IPS-18a (cell line): ENCODE measurements around the gene FRMD1.

Source experiments
- H3K27ac ChIP-seq: one replicate; pipeline ENCODE4 v1.5.1; 2013; ENCODE audit warnings: low read length
- H3K27me3 ChIP-seq: one replicate; pipeline ENCODE4 v1.6.1; 2013; ENCODE audit warnings: mild to moderate bottlenecking, low read length; ENCODE audit not compliant: control insufficient read depth, insufficient read depth
- H3K36me3 ChIP-seq: one replicate; pipeline ENCODE4 v1.6.1; 2013; ENCODE audit warnings: low read depth, low read length; ENCODE audit not compliant: control insufficient read depth
- H3K4me1 ChIP-seq: one replicate; pipeline ENCODE4 v1.6.1; 2013; ENCODE audit warnings: low read depth, low read length; ENCODE audit not compliant: control insufficient read depth
- H3K4me3 ChIP-seq: one replicate; pipeline ENCODE4 v1.5.1; 2013; ENCODE audit warnings: low read length
- H3K9ac ChIP-seq: one replicate; pipeline ENCODE4 v1.6.1; 2013; ENCODE audit warnings: mild to moderate bottlenecking, low read length, moderate library complexity
- H3K9me3 ChIP-seq: one replicate; pipeline ENCODE4 v1.6.1; 2013; ENCODE audit warnings: low read depth, low read length; ENCODE audit not compliant: control insufficient read depth

FRMD1 gene

DNA sequence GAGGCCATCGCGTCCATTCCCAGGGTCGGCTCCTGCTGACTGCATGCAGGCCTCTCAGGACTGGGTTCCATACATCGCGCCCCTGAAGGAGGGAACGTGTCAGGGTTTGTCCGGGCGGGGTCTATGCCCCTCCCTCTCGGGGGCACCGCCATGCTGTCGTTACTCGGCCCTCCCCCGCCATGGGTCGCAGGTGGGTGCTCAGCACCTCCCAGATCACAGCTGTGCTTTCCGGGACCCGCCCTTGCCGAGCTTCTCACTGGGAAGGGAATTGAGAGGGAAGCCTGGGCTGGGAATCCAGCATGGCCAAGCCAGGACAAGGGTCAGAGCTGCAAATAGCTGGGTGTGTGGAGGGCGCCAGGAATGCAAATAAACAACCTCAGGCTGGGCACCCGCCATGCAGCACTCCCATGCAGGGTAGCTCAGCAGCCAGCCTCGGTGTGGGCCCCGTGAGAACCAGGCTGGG, at the start of gene FRMD1:
TSS of gene FRMD1 (minus strand) at position 270 of the 463 bp plus-strand sequence. CDS start at position 152, 118 bp downstream.
- Histone ChIP-seq H3K27me3 (no peaks in the 10 kb centered on the region), H3K9me3 (no peaks in the 10 kb centered on the region), H3K36me3 (no peaks in the 10 kb centered on the region), H3K27ac (no peak within 1 kb of the TSS), H3K4me1 (peaks cover 7% of the 10 kb centered on the region), H3K9ac (no peak within 1 kb of the TSS), H3K4me3 (no peak within 1 kb of the TSS)

DNA sequence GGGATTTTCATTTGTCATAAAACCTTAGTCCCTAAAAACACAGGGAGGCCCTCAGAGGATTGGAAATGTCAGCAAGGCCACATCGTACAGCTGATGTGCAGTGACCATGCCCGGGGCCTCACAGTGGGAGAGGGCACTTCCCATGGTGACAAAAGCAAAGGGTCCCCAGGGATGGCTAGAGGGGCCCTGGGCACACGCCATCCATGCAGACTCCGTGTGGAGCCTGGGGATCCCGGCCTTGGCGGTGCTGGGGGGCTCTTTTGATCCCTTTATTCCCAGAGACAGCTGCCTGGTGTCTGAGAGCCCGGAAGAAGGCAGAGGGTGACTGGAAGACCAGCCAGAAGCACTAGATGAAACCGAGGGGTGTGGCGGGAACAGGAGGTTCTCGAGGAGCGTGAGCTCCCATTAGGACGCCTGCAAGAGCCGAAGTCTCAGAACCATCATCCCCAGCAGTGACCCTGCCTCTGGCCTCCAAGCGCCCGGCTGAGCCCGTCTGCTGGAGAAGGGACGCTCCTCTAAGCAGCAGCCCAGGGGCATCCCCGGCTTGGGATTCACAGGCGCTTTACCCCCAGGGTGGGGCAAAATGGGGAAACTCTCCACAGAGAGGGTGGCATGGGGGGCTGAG, 49.1 kb upstream of the FRMD1 start:
- peaks cover 18% of the 10 kb centered on the region for H3K27me3 ChIP-seq
- no peak overlapping the region for H3K9ac ChIP-seq
- no peak overlapping the region for H3K27ac ChIP-seq
- H3K4me3 ChIP-seq = no peak overlapping the region
- H3K4me1 ChIP-seq = peaks cover 12% of the 10 kb centered on the region
- no peaks in the 10 kb centered on the region for H3K36me3 ChIP-seq
- no peaks in the 10 kb centered on the region for H3K9me3 ChIP-seq

GRCh38 chr6:168127384-168127868, 48.4 kb upstream of the FRMD1 start:
- Histone ChIP-seq H3K4me3 (no peak overlapping the region), H3K9me3 (no peaks in the 10 kb centered on the region), H3K36me3 (no peaks in the 10 kb centered on the region), H3K27me3 (peaks cover 14% of the 10 kb centered on the region), H3K27ac (no peak overlapping the region), H3K9ac (no peak overlapping the region), H3K4me1 (peaks cover 9% of the 10 kb centered on the region)

DNA sequence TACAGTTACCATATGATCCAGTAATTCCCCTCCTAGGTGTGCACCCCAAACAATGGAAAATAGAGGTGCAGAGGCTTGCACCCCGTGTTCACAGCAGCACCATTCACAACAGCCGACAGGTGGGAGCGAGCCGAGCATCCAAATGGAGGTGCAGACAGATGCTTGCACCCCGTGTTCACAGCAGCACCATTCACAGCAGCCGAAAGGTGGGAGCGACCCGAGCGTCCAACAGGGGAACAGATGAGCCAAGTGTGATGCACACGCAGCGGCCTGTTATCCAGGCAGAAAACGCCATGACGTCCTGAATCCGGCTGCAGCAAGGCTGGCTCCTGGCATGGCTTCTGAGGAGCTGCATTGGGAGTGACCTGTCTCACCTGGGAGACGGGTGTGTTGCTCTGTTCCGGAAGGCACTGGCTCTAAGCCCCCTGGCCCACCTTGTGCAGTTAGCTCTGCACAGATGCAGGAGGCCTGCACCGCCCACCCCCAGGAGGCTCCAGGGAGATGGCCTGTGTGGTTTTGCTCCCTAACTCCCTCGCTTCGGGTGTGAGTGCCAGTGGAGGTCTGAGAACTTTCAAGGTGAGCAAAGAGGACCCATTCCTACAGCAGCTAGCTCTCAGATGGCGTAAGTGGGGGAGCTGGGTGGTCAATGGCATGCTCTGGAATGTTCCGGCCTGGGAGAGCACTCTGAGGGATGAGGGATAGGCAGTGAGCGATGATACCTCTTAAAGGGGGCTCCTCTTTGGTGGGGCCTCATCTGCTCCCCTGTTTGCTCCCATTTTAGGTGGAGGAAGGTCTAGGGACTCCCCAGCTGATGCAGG, 47.8 kb upstream of the FRMD1 start:
- Histone ChIP-seq H3K27ac (no peak overlapping the region), H3K9me3 (no peaks in the 10 kb centered on the region), H3K27me3 (peaks cover 13% of the 10 kb centered on the region), H3K36me3 (no peaks in the 10 kb centered on the region), H3K4me3 (no peak overlapping the region), H3K4me1 (peaks cover 3% of the 10 kb centered on the region), H3K9ac (no peak overlapping the region)

DNA sequence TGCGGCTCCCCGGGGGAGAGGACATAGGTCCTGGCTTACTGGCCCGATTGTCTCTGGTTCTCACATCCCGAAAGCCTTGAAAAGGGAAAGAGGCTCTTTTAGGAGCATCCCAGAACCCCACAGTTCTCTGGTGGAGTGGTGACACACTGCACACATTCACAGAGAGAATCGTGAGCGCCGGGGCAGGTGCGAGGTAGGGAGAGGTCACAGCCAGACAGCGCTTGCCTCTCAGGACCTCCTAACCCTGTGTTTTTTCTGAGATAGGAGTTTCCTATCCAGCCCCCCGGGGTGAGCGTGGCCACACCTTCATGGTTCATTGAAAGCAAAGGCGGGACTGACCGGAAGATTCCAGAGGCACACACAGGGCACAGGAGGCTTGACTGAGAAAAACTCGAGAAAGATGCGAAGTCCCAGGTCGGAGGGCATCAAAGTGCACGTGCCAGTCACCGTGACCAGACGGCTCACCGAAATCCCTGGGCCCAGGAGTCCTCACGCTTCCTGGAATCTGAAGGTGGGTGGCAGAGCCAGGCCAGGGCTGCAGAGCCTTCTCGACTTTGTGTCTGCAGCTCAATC, 46.5 kb upstream of the FRMD1 start:
- Histone ChIP-seq H3K4me1 (no peaks in the 10 kb centered on the region), H3K36me3 (no peaks in the 10 kb centered on the region), H3K27me3 (peaks cover under 1% of the 10 kb centered on the region), H3K27ac (no peak overlapping the region), H3K4me3 (no peak overlapping the region), H3K9ac (no peak overlapping the region), H3K9me3 (no peaks in the 10 kb centered on the region)

DNA sequence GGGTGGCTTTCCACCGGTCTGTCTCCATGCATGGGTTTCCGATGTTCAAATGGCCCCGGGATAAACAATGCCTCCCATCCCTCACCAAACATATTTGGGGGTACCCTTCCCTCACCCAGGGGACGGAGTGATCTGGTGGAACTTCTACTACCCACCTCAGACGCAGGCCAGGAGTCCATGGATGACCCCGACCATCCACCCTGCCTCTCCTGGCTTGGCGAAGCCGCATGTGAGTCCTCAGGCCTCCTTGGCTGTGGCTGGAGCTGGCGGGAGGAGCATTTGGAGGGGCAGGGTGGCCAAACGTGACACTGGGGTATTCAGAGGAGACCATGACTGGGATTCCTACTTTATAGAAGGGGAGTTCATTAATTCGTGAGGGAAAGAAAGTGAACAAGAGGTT, 45.9 kb upstream of the FRMD1 start:
- no peak overlapping the region for H3K4me3 ChIP-seq
- no peaks in the 10 kb centered on the region for H3K9me3 ChIP-seq
- no peaks in the 10 kb centered on the region for H3K27me3 ChIP-seq
- no peaks in the 10 kb centered on the region for H3K36me3 ChIP-seq
- no peak overlapping the region for H3K9ac ChIP-seq
- H3K4me1 ChIP-seq = no peaks in the 10 kb centered on the region
- H3K27ac ChIP-seq = no peak overlapping the region

DNA sequence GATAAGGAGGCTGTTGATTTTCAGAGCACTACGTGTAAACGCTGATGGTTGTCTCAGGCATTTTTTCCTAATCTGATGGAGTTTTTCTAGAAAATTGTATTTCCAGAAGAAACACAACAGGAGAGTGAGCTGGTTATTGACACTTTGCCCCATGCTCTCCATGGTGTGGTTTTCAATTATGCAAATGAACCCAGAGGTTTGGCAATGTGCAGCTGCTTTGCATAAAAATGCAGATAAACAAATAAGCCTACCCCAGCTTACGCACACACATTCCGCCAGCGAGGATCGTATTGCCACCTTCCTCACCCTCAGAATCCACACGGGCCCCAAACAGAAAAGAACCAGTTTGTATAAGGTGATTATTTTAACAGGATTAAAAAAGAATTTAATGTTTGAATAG, 45.1 kb upstream of the FRMD1 start:
- Histone ChIP-seq H3K9ac (no peak overlapping the region), H3K36me3 (no peaks in the 10 kb centered on the region), H3K27me3 (no peaks in the 10 kb centered on the region), H3K4me3 (no peak overlapping the region), H3K9me3 (no peaks in the 10 kb centered on the region), H3K27ac (no peak overlapping the region), H3K4me1 (no peaks in the 10 kb centered on the region)

GRCh38 chr6:168123165-168123911, 44.3 kb upstream of the FRMD1 start:
- Histone ChIP-seq H3K9ac (no peak overlapping the region), H3K27me3 (no peaks in the 10 kb centered on the region), H3K4me1 (peaks cover 1% of the 10 kb centered on the region), H3K36me3 (no peaks in the 10 kb centered on the region), H3K4me3 (no peak overlapping the region), H3K27ac (no peak overlapping the region), H3K9me3 (no peaks in the 10 kb centered on the region)

GRCh38 chr6:168122521-168122920, 43.5 kb upstream of the FRMD1 start:
- Histone ChIP-seq H3K27ac (no peak overlapping the region), H3K4me1 (peaks cover 5% of the 10 kb centered on the region), H3K36me3 (no peaks in the 10 kb centered on the region), H3K27me3 (no peaks in the 10 kb centered on the region), H3K9me3 (no peaks in the 10 kb centered on the region), H3K9ac (no peak overlapping the region), H3K4me3 (no peak overlapping the region)

GRCh38 chr6:168122011-168122410, 43.0 kb upstream of the FRMD1 start:
- Histone ChIP-seq H3K36me3 (no peaks in the 10 kb centered on the region), H3K4me1 (peaks cover 5% of the 10 kb centered on the region), H3K27me3 (no peaks in the 10 kb centered on the region), H3K9ac (no peak overlapping the region), H3K9me3 (no peaks in the 10 kb centered on the region), H3K4me3 (no peak overlapping the region), H3K27ac (no peak overlapping the region)

DNA sequence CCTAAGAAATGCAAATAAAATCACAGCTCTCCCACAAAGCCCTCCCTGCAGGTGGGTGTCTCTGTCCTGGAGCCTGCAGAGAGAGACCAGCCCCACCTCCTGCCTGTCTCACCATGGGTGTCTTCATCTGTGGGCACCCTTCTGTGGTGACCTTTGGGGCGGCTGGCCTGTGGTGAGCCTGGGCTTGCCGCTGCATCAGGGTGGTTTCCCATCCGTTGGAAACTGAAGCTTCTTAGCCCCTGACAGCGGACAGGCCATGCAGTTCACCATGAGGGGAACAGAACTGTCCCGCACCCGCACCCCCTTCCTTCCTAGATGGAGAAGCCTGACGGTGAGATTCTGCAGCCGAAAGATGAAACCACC, 42.3 kb upstream of the FRMD1 start:
- Histone ChIP-seq H3K4me3 (no peak overlapping the region), H3K9me3 (no peaks in the 10 kb centered on the region), H3K4me1 (peaks cover 5% of the 10 kb centered on the region), H3K9ac (no peak overlapping the region), H3K27me3 (no peaks in the 10 kb centered on the region), H3K27ac (no peak overlapping the region), H3K36me3 (no peaks in the 10 kb centered on the region)
